Stimulated activated naive CD8-positive, alpha-beta T cell treated with anti-CD3 and anti-CD28 coated beads, Interleukin-15, amount 100 ng/mL, for 72 hours (primary cell): Measurements from ENCODE around the gene GNAS.

ENCODE experiments used
- ATAC-seq: fragments of 150-1000 bp; cut with Tn5 transposase; 2 replicates; pipeline ENCODE4 v1.10.0; 2021; ENCODE audit warnings: mild to moderate bottlenecking, moderate library complexity
- DNase-seq, 2 donors: peaks; one replicate each; pipeline ENCODE4 v3.0.0; 2021 to 2022
- H3K27ac Mint-ChIP-seq, 2 donors: one replicate each; pipeline ENCODE4 v1.8.0; 2022; ENCODE audit warnings: mild to moderate bottlenecking in 2 of 2, mixed read lengths in 2 of 2, moderate library complexity in 2 of 2
- H3K27me3 Mint-ChIP-seq: one replicate; pipeline ENCODE4 v1.8.0; 2022; ENCODE audit warnings: mixed read lengths
- H3K4me1 Mint-ChIP-seq: one replicate; pipeline ENCODE4 v1.8.0; 2022; ENCODE audit warnings: mild to moderate bottlenecking, mixed read lengths
- H3K4me3 Mint-ChIP-seq, 2 donors: one replicate each; pipeline ENCODE4 v1.8.0; 2022; ENCODE audit warnings: mild to moderate bottlenecking in 2 of 2, mixed read lengths in 2 of 2, moderate library complexity in 1 of 2
- H3K9me3 Mint-ChIP-seq, 2 donors: one replicate each; pipeline ENCODE4 v1.8.0; 2022; ENCODE audit warnings: mixed read lengths in 2 of 2

The GNAS gene

DNA sequence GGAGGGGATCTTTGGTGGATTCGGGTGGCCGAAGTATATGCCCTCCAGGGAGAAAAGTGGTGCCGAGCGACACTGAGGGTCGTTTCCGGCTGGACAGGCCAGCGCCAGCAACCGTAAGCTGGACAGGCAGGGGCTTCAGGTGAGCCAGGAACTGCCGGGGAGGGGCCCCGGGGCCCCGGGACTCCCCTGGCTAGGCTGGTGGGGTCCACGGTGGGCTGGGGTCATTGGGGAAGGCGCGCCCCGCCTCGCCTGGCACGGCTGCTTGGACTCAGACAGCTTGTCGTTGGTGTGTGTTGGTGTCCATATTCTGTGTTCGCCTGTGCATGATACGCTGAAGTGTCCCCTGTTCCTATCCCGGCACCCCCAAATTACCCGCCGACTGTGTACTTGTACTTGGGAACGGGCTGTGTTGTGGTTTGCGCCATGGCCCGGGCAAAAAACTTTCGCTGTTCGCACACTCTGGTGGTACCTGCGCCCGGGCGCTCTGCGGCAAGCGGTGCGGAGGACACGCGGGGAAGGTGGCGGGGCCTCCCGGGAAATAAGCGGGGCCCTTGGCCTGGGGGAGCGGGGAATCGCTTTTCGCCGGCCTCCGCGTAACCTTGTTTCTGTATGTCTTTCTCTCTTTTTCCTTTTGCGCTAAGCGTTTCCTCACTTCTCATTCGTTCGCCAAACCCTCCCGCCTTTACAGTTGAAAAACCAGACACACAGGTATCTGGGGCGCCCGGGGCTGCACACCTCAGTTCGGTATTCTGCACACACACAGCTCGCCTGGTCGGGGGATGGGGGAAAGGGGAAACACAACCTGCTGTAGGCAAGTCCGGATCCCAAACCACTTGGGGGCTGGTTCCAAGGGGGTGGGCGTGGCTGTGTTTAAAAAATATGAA is 3.2 kb downstream of the GNAS start:
- no peaks in the 10 kb centered on the region for H3K9me3 Mint-ChIP-seq
- ATAC-seq: no peak
- H3K4me3 Mint-ChIP-seq: peak overlapping the region; percentile 62 to 75

DNA sequence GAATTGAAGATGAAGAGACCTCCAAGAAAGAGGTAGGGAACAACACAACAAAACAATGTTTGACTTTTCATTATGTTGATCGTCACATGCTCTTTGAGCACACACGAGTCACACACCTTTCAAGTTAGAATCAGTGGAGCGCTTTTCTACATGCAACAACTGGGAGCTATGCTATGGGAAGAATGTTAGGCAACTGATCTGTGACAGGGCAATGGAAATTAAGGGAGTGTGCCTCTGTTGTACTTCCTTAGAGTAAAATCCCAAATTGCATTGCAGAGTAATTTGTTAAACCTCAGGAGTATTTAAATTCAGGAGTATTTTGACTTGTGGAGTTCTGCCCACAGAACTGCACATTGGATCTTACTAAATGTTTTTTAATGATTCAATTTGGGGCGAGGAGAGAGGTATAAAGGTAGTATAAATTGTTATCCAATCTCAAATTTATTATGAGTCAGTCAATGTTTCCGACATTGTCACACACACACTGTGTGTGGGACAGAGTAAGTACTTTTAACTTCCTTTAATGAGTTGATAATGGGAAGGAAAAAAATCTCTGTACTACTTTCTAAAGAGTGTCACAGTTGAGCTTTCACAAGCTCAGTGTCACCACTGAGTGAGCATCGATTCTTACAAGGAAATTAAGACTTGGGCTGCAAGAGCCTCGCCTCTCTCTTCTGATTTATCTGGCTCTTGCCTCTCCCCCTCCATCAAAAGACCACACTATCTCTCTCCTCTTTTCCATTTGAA is 10.7 kb downstream of the GNAS start:
- Mint-ChIP-seq H3K4me1 (no peaks in the 10 kb centered on the region), H3K4me3 (no peak overlapping the region), H3K27ac (no peak overlapping the region), H3K9me3 (no peaks in the 10 kb centered on the region), H3K27me3 (peaks cover 37% of the 10 kb centered on the region)
- no peak for DNase-seq
- no peak for ATAC-seq

More for the DNA sequence above, 3.2 kb downstream of the GNAS start:
- Mint-ChIP-seq H3K27me3 (peaks cover 85% of the 10 kb centered on the region), H3K27ac (no peak overlapping the region), H3K4me1 (peaks cover 44% of the 10 kb centered on the region)
- no peak for DNase-seq

DNA sequence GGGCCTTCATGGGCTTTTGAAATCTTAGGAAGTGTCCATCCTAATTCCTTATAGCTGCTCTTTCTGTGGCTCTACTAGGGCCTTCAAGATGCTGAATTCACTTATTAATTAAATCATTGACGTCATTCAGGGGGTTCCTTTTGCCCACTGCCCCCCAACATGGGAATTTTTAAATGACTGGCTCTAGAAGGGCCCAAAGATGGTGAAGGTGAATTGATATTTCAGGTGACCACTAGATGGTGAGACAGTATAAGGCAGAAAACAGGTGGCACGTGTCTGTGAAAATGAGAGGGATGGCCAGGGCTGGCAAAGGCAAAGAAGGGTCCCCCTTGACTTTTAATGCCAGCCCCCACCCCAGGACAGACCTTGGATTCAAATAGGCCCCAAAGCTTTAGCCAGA is 11.8 kb downstream of the GNAS start:
- no peak for DNase-seq
- H3K9me3 Mint-ChIP-seq: no peaks in the 10 kb centered on the region
- no peak for ATAC-seq
- no peak overlapping the region for H3K27ac Mint-ChIP-seq
- no peaks in the 10 kb centered on the region for H3K4me1 Mint-ChIP-seq
- peaks cover 26% of the 10 kb centered on the region for H3K27me3 Mint-ChIP-seq
- no peak overlapping the region for H3K4me3 Mint-ChIP-seq

DNA sequence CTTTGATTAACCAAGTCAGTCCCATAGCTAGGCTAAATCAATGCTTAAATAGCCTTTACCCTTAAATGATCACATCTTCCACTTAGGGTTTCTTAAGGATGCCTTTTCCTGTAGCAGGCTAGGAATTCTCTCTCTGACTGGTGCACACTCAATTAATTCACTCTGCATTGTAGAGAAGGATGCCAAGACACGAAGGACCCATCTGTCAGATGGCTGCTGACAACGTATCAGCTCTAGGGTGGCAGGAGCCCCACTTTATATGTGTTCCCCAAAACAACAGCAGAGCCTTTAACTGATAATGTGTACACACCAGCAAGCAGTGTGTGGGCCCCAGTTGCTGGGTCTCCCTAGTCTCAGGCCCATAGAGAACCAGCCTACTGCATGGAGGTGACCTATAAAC is 13.3 kb downstream of the GNAS start:
- ATAC-seq (no peak), DNase-seq (no peak)
- Mint-ChIP-seq H3K9me3 (no peaks in the 10 kb centered on the region), H3K27me3 (peaks cover 17% of the 10 kb centered on the region), H3K4me1 (peaks cover 10% of the 10 kb centered on the region), H3K27ac (peak overlapping the region in 1 of 2 donors; percentile 37), H3K4me3 (no peak overlapping the region)

DNA sequence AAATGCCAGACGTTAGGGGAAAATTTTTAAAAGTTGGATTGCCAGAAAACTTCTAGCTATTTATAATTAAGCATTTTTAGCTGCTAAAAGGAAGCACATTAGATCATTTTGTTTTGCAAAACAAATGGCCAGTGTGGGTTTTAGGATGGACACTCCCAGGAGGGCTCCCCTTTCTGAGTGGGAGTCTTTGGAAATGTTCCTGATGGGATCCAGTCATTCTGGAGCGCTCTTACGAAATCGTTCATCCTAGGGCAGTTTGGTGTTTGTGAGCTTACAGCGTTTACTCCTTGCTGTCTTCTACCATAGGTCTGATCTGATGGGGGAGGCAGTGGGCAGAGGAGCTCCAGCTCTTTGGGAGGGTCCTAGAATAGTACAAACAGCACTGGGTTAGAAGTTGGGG is 14.7 kb downstream of the GNAS start:
- Mint-ChIP-seq H3K27me3 (peaks cover 7% of the 10 kb centered on the region), H3K4me3 (no peak overlapping the region)
- ATAC-seq: no peak

DNA sequence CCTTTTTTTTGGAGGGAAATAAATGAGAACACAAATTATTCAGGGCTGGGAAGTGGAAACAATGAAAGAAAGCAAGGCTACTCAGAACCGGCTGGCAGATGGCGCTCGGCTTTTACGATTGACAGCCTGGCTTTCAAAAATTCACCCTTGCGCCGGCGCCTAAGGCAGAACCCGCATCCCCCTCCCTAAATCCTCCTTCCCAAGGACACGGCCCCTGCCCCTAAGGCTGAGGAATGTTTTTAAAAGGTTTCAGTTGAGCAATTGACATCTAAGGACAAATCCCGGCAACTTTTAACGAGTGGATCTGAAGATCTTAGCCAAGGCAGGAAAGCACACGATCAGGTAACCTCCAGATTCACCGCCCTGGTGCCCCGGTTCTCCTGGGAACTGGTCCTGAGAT is 16.3 kb downstream of the GNAS start:
- no peak for DNase-seq
- no peak overlapping the region for H3K27ac Mint-ChIP-seq
- H3K9me3 Mint-ChIP-seq: no peaks in the 10 kb centered on the region
- no peaks in the 10 kb centered on the region for H3K27me3 Mint-ChIP-seq
- no peak for ATAC-seq
- no peak overlapping the region for H3K4me3 Mint-ChIP-seq
- peaks cover 20% of the 10 kb centered on the region for H3K4me1 Mint-ChIP-seq

More for the DNA sequence above, 14.7 kb downstream of the GNAS start:
- DNase-seq: no peak
- Mint-ChIP-seq H3K27ac (no peak overlapping the region), H3K9me3 (no peaks in the 10 kb centered on the region), H3K4me1 (peaks cover 20% of the 10 kb centered on the region)

DNA sequence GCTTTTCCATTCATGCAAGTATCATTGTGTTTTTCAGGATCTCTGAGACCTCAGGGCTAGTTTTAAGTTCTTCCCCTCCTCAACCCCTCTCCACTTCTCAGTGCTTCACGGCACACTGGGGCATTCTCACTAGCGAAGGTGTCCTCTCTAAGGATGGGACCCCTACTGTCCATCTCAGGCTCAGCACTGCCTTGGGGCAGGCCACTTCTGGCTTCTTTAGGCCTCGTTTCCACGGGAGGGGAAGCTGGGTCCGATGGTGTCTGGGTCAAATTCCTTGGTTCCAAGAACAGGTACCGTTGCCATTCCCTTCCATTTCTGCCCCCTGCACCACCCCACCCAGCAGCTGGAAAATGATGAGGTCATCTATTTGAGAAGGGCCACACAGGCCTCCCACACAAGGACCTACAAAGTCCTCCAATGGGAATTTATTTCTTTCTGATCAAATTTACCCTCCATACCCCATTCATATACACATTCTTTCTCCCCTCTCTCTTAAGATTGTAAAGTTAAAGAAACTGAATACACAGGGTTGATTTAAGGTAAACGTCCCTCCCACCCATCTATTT is 17.2 kb downstream of the GNAS start:
- ATAC-seq: no peak
- H3K27me3 Mint-ChIP-seq: no peaks in the 10 kb centered on the region
- no peaks in the 10 kb centered on the region for H3K9me3 Mint-ChIP-seq
- no peak overlapping the region for H3K4me3 Mint-ChIP-seq
- peak overlapping the region in 1 of 2 donors; percentile 94 for H3K27ac Mint-ChIP-seq
- DNase-seq: no peak
- peaks cover 20% of the 10 kb centered on the region for H3K4me1 Mint-ChIP-seq

DNA sequence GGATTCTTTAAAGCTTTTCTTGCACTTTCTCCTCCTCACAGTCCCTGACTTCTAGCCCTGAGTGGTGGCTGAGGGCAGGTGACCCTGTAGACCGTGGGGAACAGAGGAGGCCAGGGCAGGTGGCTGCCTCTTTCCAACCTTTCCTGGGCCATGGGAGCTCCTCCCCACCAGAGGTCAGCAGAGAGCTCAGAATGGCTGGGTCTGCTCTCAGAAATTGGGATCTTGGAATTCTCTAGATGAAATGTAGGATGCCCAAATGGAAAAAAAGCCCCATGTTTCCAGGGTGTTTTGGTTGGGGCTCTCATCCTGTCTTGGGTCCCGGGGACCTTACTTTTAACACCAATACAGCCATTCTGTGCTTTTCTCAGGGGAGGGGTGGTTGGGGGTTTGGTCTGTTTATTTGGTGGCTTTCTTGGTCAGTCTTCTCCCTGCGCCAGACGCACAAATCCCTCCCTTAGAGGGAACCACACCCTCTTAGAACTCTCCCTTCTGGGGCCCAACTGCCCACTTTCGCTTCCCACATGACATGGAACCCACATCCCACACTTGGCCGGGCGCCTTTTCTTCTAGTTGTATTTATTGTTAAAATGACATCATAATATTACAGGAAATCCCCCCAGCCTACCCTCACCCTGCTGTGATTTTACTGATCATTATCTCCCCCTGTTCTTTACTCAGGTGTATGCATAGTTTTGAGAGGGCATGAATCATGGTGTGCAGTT is 17.9 kb downstream of the GNAS start:
- Mint-ChIP-seq H3K27me3 (no peaks in the 10 kb centered on the region), H3K27ac (peak overlapping the region; percentile 77 to 94), H3K4me1 (peaks cover 20% of the 10 kb centered on the region), H3K4me3 (peak overlapping the region; percentile 4 to 36), H3K9me3 (no peaks in the 10 kb centered on the region)
- ATAC-seq (peak; percentile 88), DNase-seq (peak; percentile 45 to 60)

DNA sequence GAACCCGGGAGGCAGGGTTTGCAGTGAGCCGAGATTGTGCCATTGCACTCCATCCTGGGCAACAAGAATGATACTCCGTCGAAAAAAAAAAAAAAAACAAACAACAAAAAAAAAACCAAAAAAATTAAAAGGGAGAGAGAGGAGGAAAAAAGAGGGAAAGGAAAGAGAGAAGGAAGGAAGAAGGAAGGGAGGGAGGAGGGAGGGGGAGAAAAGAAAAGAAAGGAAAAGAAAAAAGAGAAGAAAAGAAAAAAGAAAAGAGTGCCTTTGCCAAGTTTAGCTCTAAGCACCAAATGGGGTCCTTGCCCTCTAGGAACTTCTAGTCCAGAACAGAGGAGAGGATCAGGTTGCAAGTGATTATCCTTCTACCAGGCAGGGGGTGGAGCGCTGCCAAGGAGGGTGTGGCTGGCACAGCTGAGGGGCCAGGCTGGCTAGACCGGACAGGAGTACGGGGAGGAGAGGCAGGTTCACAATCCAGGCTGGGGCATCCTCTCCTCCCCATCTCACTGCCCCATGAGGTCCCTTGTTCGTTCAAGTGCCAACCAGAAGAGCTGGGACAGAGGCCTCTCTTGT is 19.1 kb downstream of the GNAS start:
- H3K27ac Mint-ChIP-seq: peak overlapping the region in 1 of 2 donors; percentile 4
- DNase-seq: no peak
- no peak overlapping the region for H3K4me3 Mint-ChIP-seq
- ATAC-seq: no peak
- H3K27me3 Mint-ChIP-seq: no peaks in the 10 kb centered on the region
- H3K4me1 Mint-ChIP-seq: peaks cover 20% of the 10 kb centered on the region
- H3K9me3 Mint-ChIP-seq: no peaks in the 10 kb centered on the region

DNA sequence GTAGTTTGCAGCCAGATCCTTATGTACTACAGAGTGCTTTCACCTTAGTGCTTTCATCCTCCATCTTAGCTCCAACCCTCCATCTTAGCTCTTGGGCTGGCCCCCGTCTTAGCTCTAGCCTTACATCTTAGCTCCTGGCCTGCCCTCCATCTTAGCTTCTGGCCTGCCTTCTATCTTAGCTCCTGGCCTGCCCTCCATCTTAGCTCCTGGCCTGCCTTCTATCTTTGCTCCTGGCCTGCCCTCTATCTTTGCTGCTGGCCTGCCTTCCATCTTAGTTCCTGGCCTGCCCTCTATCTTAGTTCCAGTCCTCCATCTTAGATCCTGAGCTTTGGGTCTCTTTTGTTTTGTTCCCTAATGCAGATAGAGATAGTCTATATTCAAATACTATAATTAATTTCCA is 22.0 kb downstream of the GNAS start:
- Mint-ChIP-seq H3K9me3 (no peaks in the 10 kb centered on the region), H3K27me3 (no peaks in the 10 kb centered on the region), H3K4me3 (no peak overlapping the region), H3K4me1 (peaks cover 42% of the 10 kb centered on the region), H3K27ac (no peak overlapping the region)
- ATAC-seq (no peak), DNase-seq (no peak)

DNA sequence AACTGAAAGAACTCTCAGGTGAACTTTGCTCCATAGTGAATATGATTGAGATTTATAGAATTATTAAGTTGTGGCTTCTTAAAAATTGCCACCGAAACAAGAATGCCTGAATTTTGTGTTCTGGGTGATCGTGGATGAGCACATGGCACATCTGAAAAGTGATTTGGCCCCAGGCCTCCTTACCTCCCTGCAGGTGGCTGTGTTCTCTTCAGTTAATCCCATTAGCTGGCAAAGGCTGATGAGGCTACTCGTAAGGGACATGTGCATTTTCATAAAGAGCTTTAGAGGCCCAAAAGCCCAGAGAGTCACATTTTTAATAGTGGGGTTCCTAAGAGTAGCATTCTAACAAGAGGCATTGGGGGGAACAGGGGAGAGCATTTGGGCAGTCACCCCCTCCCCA is 22.6 kb downstream of the GNAS start:
- no peak overlapping the region for H3K27ac Mint-ChIP-seq
- no peak overlapping the region for H3K4me3 Mint-ChIP-seq
- ATAC-seq: no peak
- no peak for DNase-seq
- no peaks in the 10 kb centered on the region for H3K27me3 Mint-ChIP-seq
- H3K9me3 Mint-ChIP-seq: no peaks in the 10 kb centered on the region
- peaks cover 40% of the 10 kb centered on the region for H3K4me1 Mint-ChIP-seq

DNA sequence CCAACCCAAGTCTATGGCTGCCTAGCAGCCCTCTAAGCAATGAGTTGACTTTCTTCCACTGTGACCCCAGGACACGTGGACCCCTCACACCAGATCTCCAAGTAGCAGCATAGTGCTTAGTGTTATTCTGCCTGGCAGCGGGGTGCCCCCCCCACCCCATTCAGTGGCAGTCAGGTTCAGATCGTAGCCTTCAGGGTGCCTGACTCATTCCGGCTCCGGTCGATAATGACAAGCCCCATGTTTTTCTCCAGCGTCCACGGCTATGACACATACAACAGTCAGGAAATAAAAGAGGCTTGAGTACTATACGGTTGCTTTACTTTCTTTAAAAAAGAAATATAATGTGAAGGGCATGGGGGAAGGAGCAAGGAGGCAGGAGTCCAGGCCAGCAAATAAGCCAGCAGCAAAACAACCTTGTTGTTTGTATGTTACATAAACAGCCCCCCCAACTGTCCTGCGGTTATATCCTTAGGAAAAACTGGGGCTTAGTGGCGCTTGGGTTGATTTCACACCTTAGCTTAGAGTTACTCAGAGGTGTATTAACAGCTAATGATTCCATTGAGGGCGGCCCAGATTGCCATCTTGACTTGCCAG is 23.1 kb downstream of the GNAS start:
- Mint-ChIP-seq H3K4me1 (peaks cover 34% of the 10 kb centered on the region), H3K9me3 (no peaks in the 10 kb centered on the region), H3K4me3 (no peak overlapping the region), H3K27me3 (no peaks in the 10 kb centered on the region), H3K27ac (no peak overlapping the region)
- DNase-seq: no peak
- ATAC-seq: no peak

DNA sequence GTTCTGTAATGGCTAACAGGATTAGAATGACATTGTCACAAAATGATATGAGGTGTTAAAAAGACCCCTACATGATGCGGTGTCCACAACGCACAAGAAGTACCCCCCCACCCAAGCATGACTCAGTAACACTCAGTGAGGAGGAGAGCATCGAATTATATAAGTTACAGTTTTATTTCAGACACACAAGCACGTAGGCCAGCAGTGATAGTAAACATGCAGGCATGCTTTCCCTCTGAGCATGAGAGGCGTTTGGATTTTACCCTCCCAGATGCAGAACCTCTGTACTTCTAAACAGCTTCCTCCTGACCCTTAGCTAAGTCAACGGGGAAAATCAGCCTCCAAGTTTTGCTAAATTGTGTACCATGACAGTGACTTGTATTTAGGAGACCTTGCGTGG is 23.9 kb downstream of the GNAS start:
- H3K27ac Mint-ChIP-seq: no peak overlapping the region
- peaks cover 30% of the 10 kb centered on the region for H3K4me1 Mint-ChIP-seq
- no peaks in the 10 kb centered on the region for H3K9me3 Mint-ChIP-seq
- H3K4me3 Mint-ChIP-seq: no peak overlapping the region
- no peaks in the 10 kb centered on the region for H3K27me3 Mint-ChIP-seq
- ATAC-seq: no peak
- DNase-seq: no peak

DNA sequence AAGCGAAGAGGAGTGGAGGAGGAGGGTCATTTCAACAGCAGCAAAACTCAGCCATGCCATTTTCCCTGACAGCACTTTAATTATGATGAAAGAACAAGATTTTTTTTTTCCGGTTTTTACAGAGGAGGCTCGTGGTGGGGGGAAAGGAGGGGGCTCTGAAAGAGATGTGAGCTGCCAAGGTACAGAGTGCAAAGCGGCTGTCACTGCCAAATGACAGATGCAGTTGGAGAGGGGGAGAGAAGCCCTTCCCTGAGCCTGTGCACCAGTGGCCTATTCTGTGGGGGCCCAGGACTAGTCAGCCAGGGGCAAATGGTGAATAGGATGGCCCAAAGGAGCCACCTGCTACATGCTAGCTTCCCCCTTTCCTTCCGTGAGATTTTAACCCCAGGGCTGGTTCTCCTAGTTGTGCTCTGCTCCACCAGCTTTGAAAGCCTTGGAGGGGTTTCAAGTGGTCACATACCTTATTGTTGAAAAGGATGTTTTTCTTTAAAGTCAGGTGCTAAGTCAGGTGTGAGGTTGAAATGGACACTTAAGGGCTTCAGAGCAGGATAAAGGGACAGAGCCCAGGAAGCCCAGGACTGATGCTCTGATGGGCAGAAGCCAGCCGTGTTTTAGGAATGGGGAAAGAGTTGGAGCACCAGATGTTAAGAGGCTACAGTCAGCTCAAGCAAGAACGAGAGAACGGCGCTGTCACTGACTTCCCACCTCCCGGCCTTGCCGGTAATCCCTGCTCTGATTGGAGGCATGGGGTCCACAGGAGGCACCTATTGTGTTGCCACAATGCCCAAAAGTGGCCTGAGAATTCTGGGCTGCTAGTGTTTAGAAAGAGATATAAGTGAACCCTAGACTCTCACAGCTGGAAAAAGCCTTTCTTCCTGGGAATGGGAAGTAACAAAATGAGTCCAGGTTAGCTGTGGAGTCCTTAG is 24.8 kb downstream of the GNAS start:
- Mint-ChIP-seq H3K27me3 (no peaks in the 10 kb centered on the region), H3K9me3 (no peaks in the 10 kb centered on the region), H3K27ac (peak overlapping the region; percentile 23 to 93), H3K4me3 (peak overlapping the region; percentile 45 to 53), H3K4me1 (peaks cover 27% of the 10 kb centered on the region)
- ATAC-seq (no peak), DNase-seq (no peak)
